ENCODE data around the gene MEGF8. TPM values are rescaled to one million over a fixed set of nuclear protein-coding genes. Genes with fewer than 3 reads are reported as not detected.
A peak's percentile ranks its signal among the peaks of the same experiment; 100 is the strongest.

MEGF8 gene
- total and polyA plus RNA-seq, 2 of the 8 experiments (the other 6 are each of a cell fraction or from before 2014, with no cell fraction given): 13.0 to 23.7 TPM

DNA sequence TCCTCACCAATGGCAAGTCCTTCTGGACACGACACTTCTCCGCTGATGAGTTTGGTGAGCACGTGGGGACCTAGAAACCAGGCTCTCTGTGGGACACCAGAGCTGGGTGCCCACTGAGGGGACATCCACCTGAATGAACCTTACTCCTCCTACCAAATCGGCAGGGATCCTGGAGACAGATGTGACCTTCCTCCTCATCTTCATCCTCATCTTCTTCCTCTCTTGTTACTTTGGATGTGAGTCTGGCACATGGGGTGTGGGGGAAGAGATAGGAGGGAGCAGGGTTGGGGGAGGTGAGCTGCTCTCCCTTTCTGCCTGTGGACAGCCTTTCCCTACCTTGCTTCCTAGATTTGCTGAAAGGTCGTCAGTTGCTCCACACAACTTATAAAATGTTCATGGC lies 10.4 kb upstream of the MEGF8 start:
- Histone ChIP-seq H3K27ac (ENCODE audit: low read depth, low read length) (no peak overlapping the region), H2BK20ac (ENCODE audit: low read length) (peak overlapping the region; percentile 18; the same call in 1 of the 2 replicates), H4K5ac (ENCODE audit: insufficient read length, low read depth, low read length) (no peak overlapping the region), H4K8ac (ENCODE audit: extremely low read depth, insufficient read depth, low read length) (no peak overlapping the region), H3K23me2 (ENCODE audit: low read depth, low read length) (peaks cover 6% of the 10 kb centered on the region; the same call in 1 of the 2 replicates), H2AK5ac (ENCODE audit: low read depth, low read length) (no peak overlapping the region), H3K4me2 (ENCODE audit: insufficient read depth in 1 of 2, low read depth in 2 of 2, low read length in 2 of 2) (no peak overlapping the region; a peak in 1 of 4 replicates), H3K56ac (replicated peaks; ENCODE audit: insufficient read length, low read depth, low read length) (no peak overlapping the region), H3K18ac (ENCODE audit: extremely low read depth, low read length) (no peak overlapping the region), H4K20me1 (replicated peaks in 1 of 2; ENCODE audit: control insufficient read depth in 1 of 2, insufficient read depth in 2 of 2, low read length in 2 of 2) (no peaks in the 10 kb centered on the region), H2BK12ac (ENCODE audit: low read depth, low read length) (peak overlapping the region; percentile 87; the same call in 1 of the 2 replicates), H2BK5ac (ENCODE audit: low read depth, low read length) (0 out of 2 replicates have a peak overlapping the region, but pooled peaks have one; percentile 35), H3K9me3 (ENCODE audit: insufficient read depth in 2 of 2, low read depth in 1 of 2, low read length in 1 of 2) (no peaks in the 10 kb centered on the region), H3K79me1 (ENCODE audit: low read depth, low read length) (no peaks in the 10 kb centered on the region), H3K9ac (replicated peaks in 1 of 4; ENCODE audit: extremely low read depth in 1 of 4, low read depth in 3 of 4, low read length in 3 of 4) (no peak overlapping the region), H2BK15ac (ENCODE audit: low read length) (no peak overlapping the region), H3K4ac (replicated peaks; ENCODE audit: insufficient read length, low read depth, low read length) (no peak overlapping the region), H3K4me3 (ENCODE audit: extremely low read depth in 1 of 4, insufficient read depth in 2 of 4, low read depth in 3 of 4, low read length in 4 of 4) (no peak overlapping the region), H2BK120ac (replicated peaks; ENCODE audit: low read depth, low read length) (no peak overlapping the region), H3K14ac (ENCODE audit: insufficient read length) (no peak overlapping the region), H3K79me2 (ENCODE audit: control insufficient read depth in 1 of 2, insufficient read depth in 2 of 2, low read length in 2 of 2) (no peaks in the 10 kb centered on the region), H4K91ac (replicated peaks; ENCODE audit: insufficient read length, low read length) (no peak overlapping the region), H3K23ac (ENCODE audit: insufficient read length) (no peak overlapping the region), H3K36me3 (ENCODE audit: control insufficient read depth in 2 of 4, insufficient read depth in 4 of 4, low read length in 3 of 4) (no peaks in the 10 kb centered on the region), H2AFZ (ENCODE audit: low read length) (no peak overlapping the region), H3K4me1 (replicated peaks in 1 of 4; ENCODE audit: control insufficient read depth in 3 of 4, insufficient read depth in 4 of 4, low read length in 3 of 4) (peaks cover 0 to 6% (median 2%) of the 10 kb centered on the region in 4 experiments; a peak in 2 of 7 replicates), H3K27me3 (replicated peaks in 1 of 4; ENCODE audit: control insufficient read depth in 3 of 4, extremely low read depth in 1 of 4, insufficient read depth in 3 of 4, low read length in 3 of 4) (peaks cover 0 to 20% (median 11%) of the 10 kb centered on the region in 4 experiments; a peak in 5 of 7 replicates)
- DNase-seq (ENCODE audit: low read depth in 1 of 2, low spot score in 2 of 2): no peak
- ChIA-PET CTCF (ENCODE audit: partially characterized antibody) (interaction anchor here (0.7 to 2.6 kb wide), 4 partner anchors 18 to 106 kb away, joined by 3 to 8 read pairs (median 3); no protein-coding TSS in a partner anchor), POLR2A (ENCODE audit: partially characterized antibody) (interaction anchor here (1.1 kb wide), 1 partner anchor 9 kb away, joined by 4 read pairs; no protein-coding TSS in a partner anchor)
- 91% methylated on average over 5 of the region's 5 CpGs; no CpG with 5 or more reads in 1 of the 2 experiments for WGBS, 2 experiments (ENCODE audit: extremely low coverage in 1 of 2, insufficient coverage in 1 of 2, insufficient read length in 1 of 2, insufficient replicate concordance in 2 of 2, low coverage in 1 of 2, low lambda C conversion rate in 2 of 2, missing lambda C conversion rate in 1 of 2)
- TF ChIP-seq CREB1 (IDR thresholded peaks at IDR 0.05) (no peak), CHD2 (IDR thresholded peaks at IDR 0.05; ENCODE audit: low read length) (no peak), NANOG (IDR thresholded peaks at IDR 0.05; ENCODE audit: insufficient read depth, low read depth, low read length, poor library complexity, severe bottlenecking) (no peak), TAF1 (IDR thresholded peaks at IDR 0.05; ENCODE audit: low read depth, low read length) (no peak), GABPA (IDR thresholded peaks at IDR 0.05; ENCODE audit: borderline replicate concordance, insufficient read depth, low read length) (no peak), JUN (IDR thresholded peaks at IDR 0.05; ENCODE audit: low read depth, low read length) (no peak), RAD21 (IDR thresholded peaks at IDR 0.05 in 1 of 2, conservative IDR thresholded peaks at IDR 0.05 in 1 of 2; ENCODE audit: low read depth in 2 of 2, low read length in 2 of 2) (no peak), TEAD4 (IDR thresholded peaks at IDR 0.05; ENCODE audit: low read depth, low read length) (no peak)
- TF ChIP-seq, protein P1, sequence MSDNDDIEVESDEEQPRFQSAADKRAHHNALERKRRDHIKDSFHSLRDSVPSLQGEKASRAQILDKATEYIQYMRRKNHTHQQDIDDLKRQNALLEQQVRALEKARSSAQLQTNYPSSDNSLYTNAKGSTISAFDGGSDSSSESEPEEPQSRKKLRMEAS (IDR thresholded peaks at IDR 0.05): no peak
- TF ChIP-seq, protein P2, sequence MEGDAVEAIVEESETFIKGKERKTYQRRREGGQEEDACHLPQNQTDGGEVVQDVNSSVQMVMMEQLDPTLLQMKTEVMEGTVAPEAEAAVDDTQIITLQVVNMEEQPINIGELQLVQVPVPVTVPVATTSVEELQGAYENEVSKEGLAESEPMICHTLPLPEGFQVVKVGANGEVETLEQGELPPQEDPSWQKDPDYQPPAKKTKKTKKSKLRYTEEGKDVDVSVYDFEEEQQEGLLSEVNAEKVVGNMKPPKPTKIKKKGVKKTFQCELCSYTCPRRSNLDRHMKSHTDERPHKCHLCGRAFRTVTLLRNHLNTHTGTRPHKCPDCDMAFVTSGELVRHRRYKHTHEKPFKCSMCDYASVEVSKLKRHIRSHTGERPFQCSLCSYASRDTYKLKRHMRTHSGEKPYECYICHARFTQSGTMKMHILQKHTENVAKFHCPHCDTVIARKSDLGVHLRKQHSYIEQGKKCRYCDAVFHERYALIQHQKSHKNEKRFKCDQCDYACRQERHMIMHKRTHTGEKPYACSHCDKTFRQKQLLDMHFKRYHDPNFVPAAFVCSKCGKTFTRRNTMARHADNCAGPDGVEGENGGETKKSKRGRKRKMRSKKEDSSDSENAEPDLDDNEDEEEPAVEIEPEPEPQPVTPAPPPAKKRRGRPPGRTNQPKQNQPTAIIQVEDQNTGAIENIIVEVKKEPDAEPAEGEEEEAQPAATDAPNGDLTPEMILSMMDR (IDR thresholded peaks at IDR 0.05; ENCODE audit: control extremely low read depth in 1 of 3, insufficient read depth in 1 of 3, low read depth in 1 of 3, low read length in 3 of 3): no peak
- FAIRE-seq: no peak
